Adrenal gland (tissue), 12 donors: ENCODE results near the gene PKMYT1. TPM values are rescaled to one million over a fixed set of nuclear protein-coding genes. Genes with fewer than 3 reads are reported as not detected.

Experiments
- DNase-seq, 7 donors: peaks; one replicate each; pipeline ENCODE4 v3.0.0-alpha.2; 2019 to 2020
- H3K27ac ChIP-seq, 5 donors: fragments of 200-600 bp; sonication (generic) in 4 of 5; 1 replicate in 3 of 5; 2 replicates in 2 of 5; pipeline versions ENCODE4 v1.5.1 to v1.8.0; 2016 to 2020; ENCODE audit warnings: mild to moderate bottlenecking in 1 of 5
- H3K27me3 ChIP-seq: fragments of 200-600 bp; 2 replicates; pipeline ENCODE4 v1.8.0; 2021
- H3K36me3 ChIP-seq, 2 donors: fragments of 200-600 bp; replicated peaks in 1 of 2; 1 replicate in 1 of 2; 2 replicates in 1 of 2; pipeline versions ENCODE4 v1.5.1 to v1.8.0; 2018 to 2022
- H3K4me1 ChIP-seq, 2 donors: fragments of 200-600 bp; replicated peaks in 1 of 2; 1 replicate in 1 of 2; 2 replicates in 1 of 2; pipeline versions ENCODE4 v1.5.1 to v1.8.0; 2018 to 2021
- H3K4me3 ChIP-seq, 4 donors: fragments of 200-600 bp; sonication (generic) in 3 of 4; one replicate each; pipeline ENCODE4 v1.5.1; 2016 to 2018
- H3K9me3 ChIP-seq, 3 donors: fragments of 200-600 bp; sonication (generic) in 1 of 3; replicated peaks in 1 of 3; 1 replicate in 2 of 3; 2 replicates in 1 of 3; pipeline versions ENCODE4 v1.5.1 to v1.8.0; 2016 to 2021
- CTCF ChIP-seq, 6 experiments: fragments of 450-650 bp in 4 of 6; fragments of 200-600 bp in 2 of 6; sonication (generic) in 1 of 6; IDR thresholded peaks; 1 replicate in 5 of 6; 2 replicates in 1 of 6; pipeline versions ENCODE4 v1.5.1 to v1.8.0; 2016 to 2021; ENCODE audit warnings: antibody characterized with exemption in 6 of 6, mild to moderate bottlenecking in 2 of 6, moderate library complexity in 1 of 6
- POLR2A ChIP-seq, 2 donors: fragments of 450-650 bp; IDR thresholded peaks; one replicate each; pipeline ENCODE4 v1.6.1; 2017; ENCODE audit warnings: antibody characterized with exemption in 2 of 2, mild to moderate bottlenecking in 2 of 2, moderate library complexity in 1 of 2
- WGBS, 4 donors: extraction: QIAGEN DNeasy Blood & Tissue Kit in 2 of 4; methylation state at CpG; one replicate each; pipeline versions ENCODE4 v1.1.5 to v1.1.7; 2013 to 2017; 5-methylcytosine and 5-hydroxymethylcytosine counted together
- intact Hi-C, 2 donors: fragments of 100-400 bp; cut with DNase I; formaldehyde crosslinking; loops; one replicate each; pipeline versions ENCODE4 v1.14.1 to v1.15.0; 2022 to 2023
- polyA plus RNA-seq, 3 donors: library from polyadenylated mRNA; stranded (reverse); fragments of 200-250 nt in 2 of 3; fragments of 350-450 nt in 1 of 3; fragmentation: Illumina TruSeq in 1 of 3; extraction: RNeasy Lipid Tissue Mini Kit (QIAGEN cat#74804) in 1 of 3; gene quantifications; one replicate each; pipeline ENCODE4 v1.2.3, GENCODE V29; 2013 to 2014
- total RNA-seq, 9 donors: library from RNA; depleted of rRNA in 4 of 9; stranded (reverse); fragments of >200 nt in 4 of 9; fragments of 120-200 nt in 1 of 9; fragmentation: NEBNext Ultra II Directional in 1 of 9; extraction: Animal tissue kit (Norgen Biotek cat#: 25700) in 1 of 9; gene quantifications; one replicate each; pipeline versions ENCODE4 v1.1.0 to v1.2.4, GENCODE V29; 2013 to 2023
- donor health status: healthy with polysubstance abuse.
- donor health status: Bipolar disorder and iron deficiency.
- donor health status: DM: yes; HTN: yes; CAD: no.
- donor health status: DM: no; HTN: no; CAD: no.
- donor health status: DM: no; HTN: no; CAD: no.
- donor health status: DM: yes; HTN: yes; CAD: no.

The PKMYT1 gene
- total and polyA plus RNA-seq, 12 donors = 0.46 to 7.0 (median 2.9) TPM

- H3K4me1 ChIP-seq = no peaks in the 10 kb centered on the region
- no peak for DNase-seq
- H3K27ac ChIP-seq = no peak overlapping the region
- WGBS, 4 donors = 88 to 93% (median 89%) methylated on average over 5 to 12 of the region's 12 CpGs; no CpG with 5 or more reads in 1 of the 4 donors
- H3K27me3 ChIP-seq = no peaks in the 10 kb centered on the region
- no peaks in the 10 kb centered on the region for H3K9me3 ChIP-seq
- intact Hi-C loops = no loop called here
- TF ChIP-seq POLR2A (IDR thresholded peaks at IDR 0.05) (no peak), CTCF (IDR thresholded peaks at IDR 0.05) (no peak)
- H3K36me3 ChIP-seq = peaks cover 0 to 74% of the 10 kb centered on the region in 2 donors
- no peak overlapping the region for H3K4me3 ChIP-seq
Measured at GRCh38 chr16:2938206-2938605, 42.0 kb downstream of the PKMYT1 start.

GRCh38 chr16:2937170-2937569, 43.1 kb downstream of the PKMYT1 start:
- Histone ChIP-seq H3K4me1 (no peaks in the 10 kb centered on the region), H3K27me3 (no peaks in the 10 kb centered on the region), H3K4me3 (no peak overlapping the region), H3K9me3 (no peaks in the 10 kb centered on the region), H3K36me3 (peaks cover 0 to 79% of the 10 kb centered on the region in 2 donors), H3K27ac (no peak overlapping the region)
- intact Hi-C loops = no loop called here
- TF ChIP-seq CTCF (IDR thresholded peaks at IDR 0.05) = no peak
- whole genome bisulfite sequencing, 4 donors = 92 to 93% (median 93%) methylated on average over 10 to 24 of the region's 24 CpGs; no CpG with 5 or more reads in 1 of the 4 donors
- no peak for DNase-seq

GRCh38 chr16:2936436-2937011, 43.7 kb downstream of the PKMYT1 start:
- 90 to 92% (median 92%) methylated on average over 15 to 22 of the region's 22 CpGs; no CpG with 5 or more reads in 1 of the 4 donors for WGBS, 4 donors
- H3K27me3 ChIP-seq = no peaks in the 10 kb centered on the region
- peaks cover 0 to 78% of the 10 kb centered on the region in 2 donors for H3K36me3 ChIP-seq
- TF ChIP-seq CTCF (IDR thresholded peaks at IDR 0.05) = no peak
- TF ChIP-seq POLR2A (IDR thresholded peaks at IDR 0.05) = no peak
- H3K9me3 ChIP-seq = no peaks in the 10 kb centered on the region
- no peak overlapping the region for H3K4me3 ChIP-seq
- no peak for DNase-seq
- no peak overlapping the region for H3K27ac ChIP-seq
- H3K4me1 ChIP-seq = no peaks in the 10 kb centered on the region
- intact Hi-C loops = no loop called here

GRCh38 chr16:2934450-2934849, 45.8 kb downstream of the PKMYT1 start:
- no peaks in the 10 kb centered on the region for H3K27me3 ChIP-seq
- peaks cover 0 to 73% of the 10 kb centered on the region in 2 donors for H3K36me3 ChIP-seq
- no peaks in the 10 kb centered on the region for H3K9me3 ChIP-seq
- H3K27ac ChIP-seq = no peak overlapping the region
- H3K4me3 ChIP-seq = no peak overlapping the region
- TF ChIP-seq POLR2A (IDR thresholded peaks at IDR 0.05) = no peak
- TF ChIP-seq CTCF (IDR thresholded peaks at IDR 0.05) = no peak
- DNase-seq = no peak
- 87 to 93% (median 89%) methylated on average over 15 of the region's 15 CpGs for WGBS, 4 donors
- no peaks in the 10 kb centered on the region for H3K4me1 ChIP-seq
- intact Hi-C loops = no loop called here
